HG02840 (cell line): ENCODE results near the gene COQ5.
A peak's percentile ranks its signal among the peaks of the same experiment; 100 is the strongest.

Source experiments
- ATAC-seq: cut with Tn5 transposase; IDR thresholded peaks from one replicate; pipeline ENCODE4 v1.9.1; 2021; ENCODE audit warnings: mild to moderate bottlenecking, moderate library complexity, moderate number of reproducible peaks; ENCODE audit not compliant: unreplicated experiment, low FRiP score

The COQ5 gene

DNA sequence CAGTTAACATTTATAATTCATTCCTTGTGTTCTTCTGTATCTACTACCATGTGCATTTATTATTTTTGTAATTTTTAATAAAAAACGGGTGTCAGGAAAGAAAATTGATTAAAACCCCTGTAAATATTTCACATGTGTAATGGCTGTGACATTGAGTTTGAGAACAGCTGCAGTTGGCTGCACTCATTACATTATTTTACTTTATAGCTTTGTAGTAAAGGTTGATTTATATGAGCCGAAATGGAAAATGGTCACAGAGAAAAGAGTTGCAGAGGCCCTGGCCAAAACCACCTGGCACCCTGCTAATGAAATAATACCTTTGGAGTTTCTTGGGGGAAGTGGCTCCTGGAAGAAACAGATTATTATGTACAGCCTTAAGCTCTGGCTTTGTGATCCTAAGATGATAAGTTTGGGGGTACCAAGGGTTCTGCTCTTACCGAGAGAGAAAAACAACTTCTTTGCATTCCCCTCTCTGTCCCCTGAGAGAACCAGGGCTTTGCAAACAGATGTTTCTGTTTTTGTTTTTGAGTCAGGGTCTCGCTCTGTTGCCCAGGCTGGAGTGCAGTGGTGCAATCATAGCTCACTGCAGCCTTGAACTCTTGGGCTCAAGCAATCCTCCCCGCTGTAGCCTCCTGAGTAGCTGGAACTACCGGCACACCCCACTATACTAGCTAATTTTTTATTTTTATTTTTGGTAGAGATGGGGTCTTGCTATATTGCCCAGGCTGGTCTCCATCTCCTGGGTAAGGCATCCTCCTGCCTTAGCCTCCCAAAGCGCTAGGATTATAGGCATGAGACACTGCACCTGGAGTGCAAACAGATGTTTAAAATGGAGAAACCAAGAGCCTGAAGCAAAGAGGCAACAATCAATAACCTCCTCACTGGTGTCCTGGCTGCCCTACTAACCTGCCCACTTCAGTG, 42.7 kb downstream of the COQ5 start:
- no peak for ATAC-seq

DNA sequence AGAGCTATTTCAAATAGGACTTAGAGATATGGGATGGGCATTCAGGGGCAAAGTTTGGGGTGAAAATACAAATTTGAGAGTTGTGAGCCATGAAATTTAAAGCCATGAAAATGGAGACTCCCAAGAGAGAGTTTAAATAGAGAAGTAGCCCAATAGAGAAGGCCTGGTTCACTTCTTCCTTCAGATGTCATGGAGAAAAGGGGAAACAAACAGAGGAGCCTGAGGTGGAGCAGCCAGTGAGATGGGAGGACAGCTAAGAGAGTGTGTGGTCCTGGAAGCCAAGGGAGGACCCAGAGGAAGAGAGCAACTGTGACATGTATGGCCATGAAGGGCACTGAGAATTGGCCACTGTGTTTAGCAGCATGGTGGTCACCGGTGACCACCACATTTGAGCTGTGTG, 45.3 kb downstream of the COQ5 start:
- no peak for ATAC-seq

DNA sequence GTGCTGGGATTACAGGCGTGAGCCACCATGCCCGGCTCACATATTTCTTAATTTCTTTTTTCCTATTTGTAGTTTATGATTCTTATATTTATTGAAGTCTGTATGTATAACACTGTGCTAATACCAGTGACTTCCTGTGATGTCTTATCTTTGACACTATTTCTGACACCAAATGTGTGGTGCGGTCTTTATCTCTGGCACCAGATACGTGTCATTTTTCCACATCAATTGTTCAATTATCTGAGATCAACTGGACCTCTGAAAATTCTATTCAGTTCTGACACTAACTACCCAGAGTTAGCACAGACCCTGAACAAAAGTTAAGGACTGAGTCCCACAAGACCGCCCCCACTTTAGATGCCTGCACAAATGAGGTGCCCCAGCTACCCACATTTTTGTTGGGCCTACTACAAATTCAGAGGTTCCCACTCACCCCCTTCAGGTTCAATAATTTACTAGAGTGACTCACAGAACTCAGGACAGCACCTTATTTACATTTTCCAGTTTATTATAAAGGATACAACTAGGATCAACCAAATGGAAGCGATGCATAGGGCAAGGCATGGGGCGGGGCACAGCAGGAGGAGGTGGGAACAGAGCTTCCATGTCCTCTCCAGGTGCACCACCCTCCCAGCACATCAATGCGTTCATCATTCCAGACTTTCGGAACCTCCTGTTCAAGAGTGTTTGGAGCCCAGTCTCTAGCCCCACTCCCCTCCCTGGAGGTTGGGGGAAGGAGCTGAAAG, 47.8 kb downstream of the COQ5 start:
- ATAC-seq: no peak

DNA sequence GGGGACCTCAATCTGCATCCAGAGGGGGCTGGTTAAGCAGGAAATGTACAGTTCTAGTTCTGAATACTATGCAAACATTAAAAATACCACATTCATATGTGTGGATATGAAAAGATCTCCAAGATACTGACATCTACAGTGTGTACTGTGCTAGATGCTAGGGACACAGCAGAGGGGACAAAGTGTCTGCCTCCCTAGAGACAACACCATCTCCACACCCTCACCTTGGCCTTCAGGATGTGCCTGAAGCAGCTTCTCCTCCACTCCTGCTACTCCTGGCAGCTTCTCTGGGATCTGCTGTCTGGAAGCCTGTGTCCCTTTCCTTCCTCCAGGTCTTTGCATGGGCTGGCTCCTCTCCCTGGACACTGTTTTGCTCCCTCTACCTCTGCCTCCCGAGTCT, 48.7 kb downstream of the COQ5 start:
- no peak for ATAC-seq

DNA sequence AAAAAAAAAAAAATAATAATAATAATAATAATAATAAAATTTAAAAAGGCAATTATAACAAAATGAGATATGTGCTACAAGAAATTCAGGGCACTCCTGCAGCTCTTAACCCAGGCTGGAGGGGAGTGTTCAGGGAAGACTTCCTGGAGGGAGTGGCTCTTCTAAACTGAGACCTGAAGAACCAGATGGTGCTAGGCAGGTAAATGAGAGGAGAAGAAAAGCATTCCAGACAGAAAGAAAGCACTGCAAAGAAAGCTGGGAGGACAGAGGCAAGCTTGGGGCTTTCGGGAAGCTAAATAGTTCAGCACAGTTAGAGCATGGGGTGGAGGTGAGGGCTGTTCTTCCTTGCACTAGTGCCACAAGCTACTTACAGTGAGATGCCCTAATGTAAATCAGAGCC, 49.5 kb downstream of the COQ5 start:
- no peak for ATAC-seq

DNA sequence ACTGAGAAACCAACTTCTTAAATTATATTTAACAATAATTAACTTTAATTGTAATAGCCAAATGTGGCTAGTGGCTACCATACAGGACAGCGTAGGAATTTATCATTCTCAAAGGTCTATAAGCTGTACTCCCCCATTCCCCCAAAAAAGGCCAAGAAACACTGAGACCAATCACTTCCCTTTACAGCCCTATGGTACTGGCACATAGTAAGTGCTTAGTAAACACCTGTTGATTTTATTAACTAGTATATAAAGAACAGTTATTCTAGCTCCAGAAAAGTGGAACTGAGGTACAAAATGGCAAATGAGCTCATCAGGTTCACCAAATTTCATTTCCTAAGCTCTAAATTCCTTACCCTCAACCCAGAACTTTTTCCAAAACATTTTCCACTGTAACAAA, 53.3 kb downstream of the COQ5 start:
- no peak for ATAC-seq

DNA sequence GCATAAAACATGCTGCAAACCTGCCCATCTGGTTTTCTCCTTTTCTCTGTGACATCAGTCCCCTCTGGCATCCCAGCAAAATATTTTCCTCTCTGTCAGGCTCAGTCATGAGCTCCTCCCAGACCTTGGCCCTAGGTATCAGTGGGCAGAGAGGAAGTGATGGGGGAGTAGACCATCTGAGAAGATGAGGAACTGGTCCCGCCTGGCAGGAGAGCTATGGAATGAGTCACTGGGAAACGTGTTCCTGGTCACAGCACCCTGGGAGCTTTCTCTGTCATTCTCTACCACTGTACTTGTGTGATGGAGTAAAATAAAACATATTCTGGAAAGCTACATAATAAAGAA, 54.4 kb downstream of the COQ5 start:
- no peak for ATAC-seq

DNA sequence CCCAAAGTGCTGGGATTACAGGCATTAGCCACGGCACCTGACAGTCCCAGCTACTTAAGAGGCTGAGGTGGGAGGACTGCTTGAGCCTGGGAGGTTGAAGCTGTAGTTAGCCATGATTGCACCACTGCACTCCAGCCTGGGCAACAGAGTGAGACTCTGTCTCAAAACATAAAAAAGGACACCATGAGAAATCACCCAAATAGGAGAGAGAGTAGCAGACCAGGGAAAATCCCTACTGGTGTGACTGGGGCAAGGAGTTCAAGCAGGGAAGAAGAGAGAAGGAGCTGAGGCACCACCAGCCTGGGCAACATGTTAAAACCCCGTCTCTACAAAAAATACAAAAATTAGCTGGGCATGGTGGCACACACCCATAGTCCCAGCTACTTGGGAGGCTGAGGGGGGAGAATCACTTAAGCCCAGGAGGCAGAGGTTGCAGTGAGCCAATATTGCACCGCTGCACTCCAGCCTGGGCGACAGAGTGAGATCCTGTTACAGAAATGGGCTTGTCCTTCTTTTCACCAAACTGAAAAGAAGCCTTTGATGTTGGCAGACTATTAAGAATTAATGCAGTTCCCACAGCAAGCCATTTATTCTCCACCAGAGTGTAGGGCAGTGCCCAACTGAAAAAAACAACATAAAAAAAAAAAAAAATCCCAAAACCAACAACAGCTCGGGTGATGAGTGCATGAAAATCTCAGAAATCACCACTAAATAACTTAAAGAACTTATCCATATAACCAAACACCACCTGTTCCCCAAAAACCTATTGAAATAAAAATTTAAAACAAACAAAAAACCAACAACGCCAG, 54.9 kb downstream of the COQ5 start:
- no peak for ATAC-seq

DNA sequence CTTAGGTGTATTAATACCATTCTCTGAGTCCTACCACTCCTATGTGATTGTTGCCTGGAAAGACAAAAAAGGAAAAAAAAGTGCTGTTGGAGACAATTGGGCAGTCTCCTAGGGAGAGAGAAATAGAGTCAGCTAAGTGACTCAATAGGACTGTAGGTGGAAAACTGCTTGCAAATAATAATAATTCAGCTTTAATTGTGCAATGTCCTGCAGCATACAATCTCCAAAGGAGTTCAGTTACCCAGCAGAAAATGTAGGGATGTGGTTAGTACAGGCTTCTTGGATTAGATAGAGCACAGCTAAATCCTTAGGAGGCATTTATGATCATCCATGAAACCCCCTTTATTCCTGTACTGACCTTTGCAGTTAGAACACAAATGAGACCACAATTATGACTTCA, 56.4 kb downstream of the COQ5 start:
- no peak for ATAC-seq

DNA sequence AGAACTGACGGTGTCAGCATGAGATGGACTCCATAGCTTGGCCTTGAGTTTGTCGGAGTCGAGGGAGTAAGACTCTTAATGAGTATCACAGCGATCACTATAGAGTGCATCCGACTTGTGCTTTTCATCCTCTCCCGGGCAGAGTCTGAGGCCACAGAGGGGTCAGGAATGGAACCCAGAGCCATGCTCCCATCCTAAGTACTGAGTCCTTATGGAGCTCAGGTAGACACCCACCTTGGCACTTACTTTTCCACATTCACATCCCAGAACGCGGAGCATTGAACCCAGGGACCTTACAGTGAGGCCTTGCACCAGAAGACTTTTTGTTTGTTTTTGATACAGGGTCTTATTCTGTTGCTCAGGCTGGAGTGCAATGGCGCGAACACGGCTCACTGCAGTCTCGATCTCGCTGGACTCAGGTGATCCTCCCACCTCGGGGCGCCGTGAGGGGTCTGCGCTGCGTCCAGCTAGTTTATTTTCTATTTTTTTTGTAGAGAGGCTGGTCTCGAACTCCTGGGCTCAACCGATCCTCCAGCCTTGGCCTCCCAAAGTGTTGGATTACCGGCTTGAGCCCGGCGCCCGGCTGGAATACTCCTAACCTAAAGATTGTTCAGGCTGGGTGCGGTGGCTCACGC, 58.7 kb downstream of the COQ5 start:
- ATAC-seq: no peak

DNA sequence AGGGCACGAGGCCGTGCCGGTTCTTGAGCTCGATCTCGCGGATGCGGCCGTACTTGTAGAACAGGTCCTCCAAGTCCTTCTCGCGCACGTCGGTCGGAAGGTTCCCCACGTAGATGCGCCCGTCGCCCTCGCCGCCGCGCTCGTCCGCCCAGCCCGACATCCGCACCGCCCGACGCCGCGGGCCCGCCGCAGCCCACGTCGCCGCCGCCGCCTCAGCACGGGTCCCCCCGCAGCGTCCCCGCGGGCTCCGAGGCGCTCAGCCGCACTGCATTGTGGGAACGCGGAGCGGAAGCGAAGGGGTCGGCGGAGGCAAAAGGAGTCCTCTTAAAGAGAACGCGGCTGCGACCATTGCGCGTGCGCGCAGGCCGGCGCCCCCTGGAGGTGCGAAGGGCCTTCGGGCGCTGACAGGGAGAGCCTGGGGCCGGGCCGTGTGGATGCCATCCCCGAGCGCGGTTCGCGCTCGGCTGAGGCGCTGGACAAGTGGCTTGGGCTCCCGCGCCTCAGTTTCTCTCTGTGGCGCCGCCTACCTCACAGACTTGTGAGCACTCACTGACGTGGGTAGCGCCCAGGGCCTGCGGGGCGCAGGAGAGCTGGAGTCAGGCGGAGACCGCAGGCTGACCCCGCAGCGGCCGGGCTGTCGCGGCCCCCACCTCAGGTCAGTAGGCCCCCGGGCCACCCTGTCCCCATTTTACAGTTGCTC, 59.4 kb downstream of the COQ5 start, which contains the start of gene SRSF9:
Gene SRSF9, minus strand, starts transcription at position 299 of the 700 bp plus-strand sequence. Its CDS starts 139 bp downstream, at position 160.
- ATAC-seq: peak; percentile 76

DNA sequence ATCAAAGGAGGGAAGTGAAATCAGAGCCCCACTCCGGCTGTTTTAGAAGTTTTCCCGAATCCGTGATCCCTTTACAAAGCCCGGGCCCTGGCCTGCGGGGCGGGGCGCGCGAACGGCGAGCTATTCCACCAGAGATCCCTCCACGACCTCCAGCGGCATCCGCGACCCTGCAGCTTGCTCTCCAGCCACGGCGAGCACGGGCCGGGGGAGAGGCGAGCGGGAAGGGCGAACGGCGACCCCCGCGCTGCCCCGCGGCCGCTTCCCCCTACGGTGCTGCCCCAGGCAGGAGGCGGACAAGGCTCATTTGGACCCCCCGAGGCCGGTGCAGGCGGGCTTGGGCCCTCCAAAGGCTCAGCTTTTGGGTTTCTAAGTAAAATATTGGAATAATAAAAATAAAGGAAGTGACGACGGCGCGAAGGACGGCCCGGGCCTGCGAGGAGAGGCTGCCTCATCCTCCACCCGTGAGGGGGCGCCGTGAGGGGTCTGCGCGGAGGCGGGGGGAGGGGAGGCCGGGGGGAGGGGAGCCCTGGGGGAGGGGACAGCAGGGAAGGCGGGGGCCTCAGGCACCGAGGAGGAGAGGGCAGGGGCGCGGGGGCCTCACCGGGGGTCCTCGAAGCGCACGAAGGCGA, 60.0 kb downstream of the COQ5 start:
- peak; percentile 34 for ATAC-seq

DNA sequence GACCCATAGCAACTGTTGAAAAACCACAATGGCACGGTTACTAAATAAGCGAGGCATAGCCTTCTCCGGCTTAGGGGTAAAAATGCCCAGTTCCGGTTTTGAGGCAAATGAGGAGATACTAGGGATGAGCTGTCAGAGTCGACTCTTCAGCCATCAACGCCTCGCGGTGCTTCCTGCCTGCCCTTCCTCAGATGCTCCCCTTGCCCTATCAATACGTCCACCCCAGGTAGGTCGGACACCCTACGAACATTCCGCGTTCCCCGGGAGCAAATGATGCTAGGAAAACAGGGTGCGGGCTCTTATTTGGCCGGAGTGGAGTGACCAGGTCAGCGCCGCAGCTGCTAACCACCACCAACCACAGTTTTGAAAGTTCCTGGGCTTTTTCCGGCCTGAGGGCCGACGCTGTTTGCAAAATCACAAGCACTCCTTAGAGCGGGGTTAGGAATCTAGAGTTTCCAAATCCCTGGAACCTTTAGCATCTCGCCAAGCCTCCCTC, 60.6 kb downstream of the COQ5 start:
- no peak for ATAC-seq

DNA sequence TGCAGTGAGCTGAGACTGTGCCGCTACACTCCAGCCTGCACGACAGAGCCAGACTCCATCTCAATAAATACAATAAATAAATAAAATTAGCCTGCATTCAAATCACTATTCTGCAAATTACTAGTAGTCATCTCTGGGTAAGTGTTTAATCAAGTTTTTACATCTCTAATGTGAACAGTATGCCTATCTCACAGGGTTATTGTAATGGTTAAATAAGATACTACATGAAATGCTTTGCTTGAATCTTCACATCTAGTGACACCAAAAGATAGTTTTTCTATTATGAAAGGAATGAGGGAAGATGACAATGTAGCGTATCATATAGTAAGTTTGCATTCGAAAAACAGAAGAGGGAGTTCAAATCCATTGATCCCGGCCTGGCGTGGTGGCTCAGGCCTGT, 61.5 kb downstream of the COQ5 start:
- ATAC-seq: no peak

DNA sequence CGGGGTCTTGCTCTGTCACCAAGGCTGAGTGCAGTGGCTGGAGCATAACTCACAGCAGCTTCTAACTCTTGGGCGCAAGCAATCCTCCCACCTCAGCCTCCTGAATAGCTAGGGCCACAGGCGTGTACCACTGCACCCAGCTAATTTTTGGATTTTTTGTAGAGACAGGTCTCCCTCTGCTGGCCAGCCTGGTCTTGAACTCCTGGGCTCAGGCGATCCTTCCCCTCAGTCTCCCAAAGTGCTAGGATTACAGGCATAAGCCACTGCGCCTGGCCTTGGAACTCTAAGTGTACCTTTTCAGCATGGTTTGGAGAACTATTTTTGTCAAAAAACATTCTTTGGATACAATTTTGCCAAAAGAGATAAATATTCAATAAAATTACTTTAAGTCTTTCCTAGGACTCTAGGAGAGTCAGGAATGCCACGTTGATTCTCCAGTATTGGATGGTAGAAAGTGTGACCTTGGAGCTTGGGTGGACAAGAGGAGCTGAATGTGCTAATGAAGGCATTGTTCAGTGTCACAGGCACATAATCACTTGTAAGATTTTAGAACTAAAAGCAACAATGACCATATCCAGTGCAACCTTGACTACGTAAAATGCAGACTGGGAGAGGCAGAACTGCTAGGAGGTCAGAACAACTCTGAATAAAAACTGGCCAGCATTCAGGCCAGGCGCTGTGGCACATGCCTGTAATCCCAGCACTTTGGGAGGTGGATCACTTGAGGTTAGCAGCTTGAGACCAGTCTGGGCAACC, 62.2 kb downstream of the COQ5 start:
- no peak for ATAC-seq

DNA sequence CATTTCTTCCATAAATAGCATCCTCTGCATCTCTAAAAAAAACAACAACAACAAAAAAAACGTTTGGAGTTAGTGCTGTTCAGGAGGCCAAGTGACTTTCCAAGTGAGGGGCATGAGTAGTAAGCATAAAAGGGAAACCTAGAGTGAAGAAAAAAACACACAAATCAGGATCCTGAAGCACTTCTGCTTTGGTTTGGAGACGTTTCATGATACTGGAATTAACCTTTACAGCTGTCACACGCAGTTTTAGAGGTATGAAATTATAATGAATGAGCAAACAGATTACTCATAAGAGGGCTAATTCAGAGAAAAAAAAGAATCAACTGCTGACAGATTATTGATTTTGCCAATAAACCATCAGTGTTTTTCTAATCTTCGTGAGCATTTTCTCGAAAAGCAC, 63.2 kb downstream of the COQ5 start:
- ATAC-seq: no peak

DNA sequence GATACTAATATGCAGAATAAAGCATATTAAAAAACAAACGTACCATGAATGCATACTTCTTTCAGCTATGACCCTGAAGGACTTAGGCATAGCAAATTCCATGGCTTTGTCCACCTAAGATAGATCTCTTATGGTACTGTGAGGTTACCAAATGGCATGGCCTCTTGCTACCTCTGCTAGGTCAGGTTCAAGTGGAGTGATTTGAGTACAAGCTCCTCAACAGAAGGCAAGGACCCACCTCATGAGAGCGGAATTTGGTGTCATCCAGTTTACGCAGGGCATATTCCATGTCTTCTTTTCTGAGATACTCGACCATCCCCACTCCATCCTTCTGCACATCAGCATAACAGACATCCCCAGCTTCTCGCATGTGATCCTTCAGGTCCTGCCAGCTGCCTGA, 65.2 kb downstream of the COQ5 start:
- ATAC-seq: no peak

DNA sequence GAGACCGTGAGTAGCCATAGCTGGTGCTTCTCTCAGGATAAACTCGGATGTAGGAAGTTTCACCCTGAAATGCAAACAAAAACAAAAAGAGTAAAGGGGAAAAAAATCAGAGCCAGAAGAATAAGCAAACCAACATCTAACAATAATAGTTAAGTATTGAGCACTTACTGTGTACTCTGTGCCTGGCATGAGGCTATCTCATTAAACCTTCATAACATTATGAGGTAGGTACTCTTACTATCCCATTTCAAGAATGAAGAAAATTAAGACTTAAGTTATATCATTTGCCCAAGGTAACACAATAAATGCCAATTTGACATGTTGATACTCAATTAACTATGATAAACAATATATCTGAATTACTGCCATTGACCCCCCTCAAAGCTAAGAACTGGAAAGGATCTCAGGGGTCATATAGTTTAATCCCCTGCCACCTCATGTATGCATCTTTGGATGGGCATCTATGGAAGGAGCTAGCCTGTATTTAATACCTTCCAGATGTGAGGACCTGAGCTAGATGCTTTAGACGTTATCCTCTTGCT, 66.8 kb downstream of the COQ5 start:
- ATAC-seq: no peak
